Left ventricle myocardium inferior (tissue), 1 donor: ENCODE data around the gene EXOC4. TPM values are rescaled to one million over a fixed set of nuclear protein-coding genes. Genes with fewer than 3 reads are reported as not detected.

Experiments
- DNase-seq: peaks from one replicate; pipeline ENCODE4 v3.0.0-alpha.2; 2020
- H3K27ac ChIP-seq: fragments of 200-600 bp; replicated peaks from 2 replicates; pipeline ENCODE4 v1.8.0; 2021
- H3K27me3 ChIP-seq: fragments of 200-600 bp; 2 replicates; pipeline ENCODE4 v1.8.0; 2021; ENCODE audit warnings: low read depth
- H3K36me3 ChIP-seq: fragments of 200-600 bp; 2 replicates; pipeline ENCODE4 v1.8.0; 2021
- H3K4me1 ChIP-seq: fragments of 200-600 bp; 2 replicates; pipeline ENCODE4 v1.8.0; 2021
- H3K4me3 ChIP-seq: fragments of 200-600 bp; 2 replicates; pipeline ENCODE4 v1.8.0; 2021; ENCODE audit warnings: mild to moderate bottlenecking, moderate library complexity
- H3K9me3 ChIP-seq: fragments of 200-600 bp; replicated peaks from 2 replicates; pipeline ENCODE4 v1.8.0; 2021
- intact Hi-C: fragments of 100-400 bp; cut with micrococcal nuclease; formaldehyde crosslinking; loops from one replicate; pipeline ENCODE4 v1.11.0; 2022
- total RNA-seq: library from RNA; stranded (reverse); fragmentation: NEBNext Ultra II Directional; extraction: Animal tissue kit (Norgen Biotek cat#: 25700); gene quantifications from one replicate; pipeline ENCODE4 v1.2.1, GENCODE V29; 2021
- TF ChIP-seq, protein P1 (sequence below): fragments of 200-600 bp; IDR thresholded peaks from 2 replicates; pipeline ENCODE4 v1.8.0; 2021; ENCODE audit warnings: antibody characterized with exemption, mild to moderate bottlenecking, borderline replicate concordance
- donor health status: DM: no; HTN: yes; CAD: no; lungs with severe emphysema.

The EXOC4 gene
- total RNA-seq, 1 donor from 2014 or later: 33.8 TPM

DNA sequence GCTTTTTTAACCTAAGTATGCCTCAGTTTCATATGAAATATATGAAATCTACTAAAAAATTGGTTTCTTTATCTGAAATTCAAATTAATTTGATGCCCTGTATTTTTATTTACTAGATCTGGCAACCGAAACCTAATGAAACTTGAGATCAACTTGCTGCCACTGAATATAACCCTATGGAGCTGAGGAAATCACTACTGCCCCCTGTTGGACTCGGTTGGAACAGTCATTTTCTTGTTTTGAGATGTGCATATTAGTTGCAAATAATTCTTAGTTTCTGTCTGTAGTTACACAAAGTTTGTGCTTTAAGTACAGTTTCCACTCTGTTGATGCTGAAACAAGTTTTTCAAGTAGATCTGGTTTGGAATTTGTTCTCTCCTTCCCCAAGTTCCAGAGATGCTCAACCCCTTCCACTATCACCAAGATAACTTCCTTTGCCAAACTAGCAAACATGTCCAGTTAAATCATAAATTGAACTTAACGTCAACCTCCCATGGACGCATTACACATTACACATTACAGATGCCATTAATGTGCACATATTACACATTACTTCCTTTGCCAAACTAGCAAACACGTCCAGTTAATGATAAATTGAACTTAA is 22.2 kb upstream of the EXOC4 start:
- TF ChIP-seq, protein P1, sequence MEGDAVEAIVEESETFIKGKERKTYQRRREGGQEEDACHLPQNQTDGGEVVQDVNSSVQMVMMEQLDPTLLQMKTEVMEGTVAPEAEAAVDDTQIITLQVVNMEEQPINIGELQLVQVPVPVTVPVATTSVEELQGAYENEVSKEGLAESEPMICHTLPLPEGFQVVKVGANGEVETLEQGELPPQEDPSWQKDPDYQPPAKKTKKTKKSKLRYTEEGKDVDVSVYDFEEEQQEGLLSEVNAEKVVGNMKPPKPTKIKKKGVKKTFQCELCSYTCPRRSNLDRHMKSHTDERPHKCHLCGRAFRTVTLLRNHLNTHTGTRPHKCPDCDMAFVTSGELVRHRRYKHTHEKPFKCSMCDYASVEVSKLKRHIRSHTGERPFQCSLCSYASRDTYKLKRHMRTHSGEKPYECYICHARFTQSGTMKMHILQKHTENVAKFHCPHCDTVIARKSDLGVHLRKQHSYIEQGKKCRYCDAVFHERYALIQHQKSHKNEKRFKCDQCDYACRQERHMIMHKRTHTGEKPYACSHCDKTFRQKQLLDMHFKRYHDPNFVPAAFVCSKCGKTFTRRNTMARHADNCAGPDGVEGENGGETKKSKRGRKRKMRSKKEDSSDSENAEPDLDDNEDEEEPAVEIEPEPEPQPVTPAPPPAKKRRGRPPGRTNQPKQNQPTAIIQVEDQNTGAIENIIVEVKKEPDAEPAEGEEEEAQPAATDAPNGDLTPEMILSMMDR: peak; percentile 82
- Histone ChIP-seq H3K9me3 (no peaks in the 10 kb centered on the region), H3K4me1 (no peaks in the 10 kb centered on the region), H3K36me3 (no peaks in the 10 kb centered on the region), H3K27me3 (peaks cover 4% of the 10 kb centered on the region), H3K27ac (no peak overlapping the region), H3K4me3 (no peak overlapping the region)
- intact Hi-C loops: no loop called here
- DNase-seq: no peak

DNA sequence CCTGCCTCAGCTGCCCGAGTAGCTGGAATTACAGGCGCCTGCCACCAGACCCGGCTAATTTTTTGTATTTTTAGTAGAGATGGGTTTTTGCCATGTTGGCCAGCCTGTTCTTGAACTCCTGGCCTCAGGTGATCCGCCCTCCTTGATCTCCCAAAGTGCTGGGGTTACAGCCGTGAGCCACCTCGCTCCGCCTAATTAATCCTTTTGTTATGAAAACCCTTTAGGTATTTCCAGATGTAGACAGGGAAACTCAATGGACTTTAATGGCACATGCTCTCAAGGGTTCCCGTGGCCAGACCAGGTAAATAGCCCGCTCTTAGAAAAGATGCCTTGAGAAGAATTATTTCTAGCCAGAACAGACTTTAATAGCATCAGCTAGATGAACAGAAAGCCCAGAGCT is 19.7 kb upstream of the EXOC4 start:
- no peaks in the 10 kb centered on the region for H3K36me3 ChIP-seq
- intact Hi-C loops: no loop called here
- H3K4me3 ChIP-seq: no peak overlapping the region
- DNase-seq: no peak
- H3K27me3 ChIP-seq: peaks cover 4% of the 10 kb centered on the region
- no peaks in the 10 kb centered on the region for H3K4me1 ChIP-seq
- no peaks in the 10 kb centered on the region for H3K9me3 ChIP-seq
- no peak overlapping the region for H3K27ac ChIP-seq
- TF ChIP-seq, protein P1: no peak

DNA sequence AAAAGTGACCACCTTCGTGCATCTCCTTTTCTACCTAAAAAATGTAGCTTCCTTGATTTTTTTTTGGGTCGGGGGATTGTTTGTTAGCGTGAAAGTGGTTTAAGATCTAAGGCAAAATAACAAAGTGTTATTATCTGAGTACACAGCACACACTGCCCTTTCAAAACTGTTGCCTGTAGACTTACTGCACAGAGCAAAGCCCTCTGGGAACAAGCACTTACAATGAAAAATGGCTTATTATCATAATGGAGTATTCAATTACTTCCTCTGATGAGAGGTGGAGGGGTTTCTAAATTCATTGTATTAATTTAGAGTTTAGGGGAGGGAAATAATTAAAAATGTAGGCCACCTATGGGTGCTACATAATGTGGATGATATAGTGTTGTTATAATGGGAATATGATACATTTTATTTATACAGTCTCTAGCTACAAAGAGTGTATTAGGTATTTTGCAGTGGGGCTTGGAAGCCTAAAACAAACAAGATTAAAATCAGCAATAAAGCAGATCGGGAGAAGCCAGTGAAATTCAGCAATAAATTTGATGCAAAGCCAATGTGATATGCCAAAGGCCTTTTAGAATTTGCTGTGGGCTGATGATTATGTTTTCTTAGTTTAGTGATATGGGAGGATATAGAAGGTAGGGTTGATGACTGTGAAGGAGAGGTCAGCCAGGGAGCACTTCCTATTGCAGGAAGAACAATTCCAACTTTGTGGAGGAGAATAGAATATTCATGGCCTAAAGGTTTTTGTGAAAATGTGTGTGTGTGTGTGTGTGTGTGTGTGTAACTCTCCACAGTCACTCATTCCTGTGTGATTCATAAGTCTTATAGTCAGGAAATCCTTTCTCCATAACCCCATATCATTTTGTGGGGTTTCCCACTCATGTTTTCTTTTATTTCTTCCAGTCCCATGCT is 17.7 kb upstream of the EXOC4 start:
- H3K27me3 ChIP-seq: peaks cover 4% of the 10 kb centered on the region
- no peak overlapping the region for H3K4me3 ChIP-seq
- H3K27ac ChIP-seq: no peak overlapping the region
- intact Hi-C loops: no loop called here
- no peaks in the 10 kb centered on the region for H3K4me1 ChIP-seq
- H3K9me3 ChIP-seq: no peaks in the 10 kb centered on the region
- H3K36me3 ChIP-seq: no peaks in the 10 kb centered on the region
- DNase-seq: no peak
- TF ChIP-seq, protein P1: no peak

DNA sequence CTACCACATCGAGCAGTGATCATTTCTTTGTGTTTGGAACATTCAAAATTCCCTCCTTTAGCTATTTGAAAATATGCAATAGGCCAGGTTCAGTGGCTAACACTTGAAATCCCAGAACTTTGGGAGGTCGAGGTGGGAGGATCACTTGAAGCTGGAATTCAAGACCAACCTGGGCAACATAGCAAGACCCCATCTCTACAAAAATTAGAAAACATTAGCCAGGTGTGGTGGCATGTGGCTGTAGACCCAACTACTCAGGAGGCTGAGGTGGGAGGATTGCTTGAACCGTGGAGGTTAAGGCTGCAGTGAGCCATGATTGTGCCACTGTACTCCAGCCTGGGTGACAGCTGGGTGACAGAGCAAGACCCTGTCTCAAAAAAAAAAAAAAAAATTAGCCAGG is 15.3 kb upstream of the EXOC4 start:
- no peaks in the 10 kb centered on the region for H3K36me3 ChIP-seq
- no peaks in the 10 kb centered on the region for H3K4me1 ChIP-seq
- H3K27ac ChIP-seq: no peak overlapping the region
- intact Hi-C loops: no loop called here
- no peak overlapping the region for H3K4me3 ChIP-seq
- TF ChIP-seq, protein P1: no peak
- H3K9me3 ChIP-seq: no peaks in the 10 kb centered on the region
- H3K27me3 ChIP-seq: peaks cover 4% of the 10 kb centered on the region
- no peak for DNase-seq

DNA sequence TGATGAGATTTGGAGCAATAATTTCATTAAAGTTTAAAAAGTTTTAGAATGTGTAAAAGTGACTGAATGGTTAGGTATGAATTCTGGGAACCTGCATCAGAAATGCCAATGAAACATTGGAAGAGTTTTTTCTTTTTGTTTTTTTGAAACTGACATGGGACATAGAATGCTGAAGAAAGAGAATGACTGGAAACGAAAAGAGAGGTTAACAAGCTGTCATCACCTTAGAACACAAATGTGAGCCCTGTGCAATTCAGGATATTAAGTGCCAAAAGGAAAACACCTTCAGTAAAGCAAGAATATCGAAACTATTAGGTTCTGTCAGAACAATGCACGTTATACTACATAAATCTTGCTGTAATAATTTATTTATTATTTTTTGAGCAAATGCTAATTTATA is 12.6 kb upstream of the EXOC4 start:
- Histone ChIP-seq H3K4me1 (no peaks in the 10 kb centered on the region), H3K9me3 (no peaks in the 10 kb centered on the region), H3K36me3 (no peaks in the 10 kb centered on the region), H3K27me3 (no peaks in the 10 kb centered on the region), H3K27ac (no peak overlapping the region), H3K4me3 (no peak overlapping the region)
- intact Hi-C loops: no loop called here
- no peak for DNase-seq
- TF ChIP-seq, protein P1: no peak
